B cell (primary cell): Measurements from ENCODE around the gene FAM81A. TPM values are rescaled to one million over a fixed set of nuclear protein-coding genes. Genes with fewer than 3 reads are reported as not detected.

Experiments
- ATAC-seq: fragments of 200-7000 bp; cut with Tn5 transposase; one replicate; pipeline ENCODE4 v1.10.0; 2021; ENCODE audit warnings: low read depth, mild to moderate bottlenecking, moderate number of reproducible peaks, moderate library complexity
- CTCF ChIA-PET: fragments of 350-600 bp; sonication (Branson Sonifier 250); formaldehyde crosslinking; loops from one replicate; lab custom pipeline; 2021; ENCODE audit warnings: antibody characterized with exemption, inconsistent platforms; lab: Charles Lee
- POLR2A ChIA-PET: fragments of 350-600 bp; sonication (Branson Sonifier 250); formaldehyde crosslinking; loops from one replicate; lab custom pipeline; 2021; ENCODE audit warnings: antibody characterized with exemption; lab: Charles Lee
- DNase-seq: peaks from one replicate; pipeline ENCODE4 v3.0.0; 2013
- H2AFZ ChIP-seq: 2 replicates; pipeline ENCODE4 v1.6.1; 2012; ENCODE audit warnings: mild to moderate bottlenecking, low read depth, low read length; ENCODE audit not compliant: insufficient read depth, poor library complexity, severe bottlenecking
- H3K27ac ChIP-seq, 2 donors: 1 replicate in 1 of 2; 2 replicates in 1 of 2; pipeline ENCODE4 v1.5.1; 2012 to 2013; ENCODE audit warnings: low read length in 2 of 2, mild to moderate bottlenecking in 2 of 2, moderate library complexity in 1 of 2
- H3K27me3 ChIP-seq, 4 experiments: fragments of 200-600 bp in 1 of 4; sonication (generic) in 1 of 4; replicated peaks in 1 of 4; 1 replicate in 2 of 4; 2 replicates in 2 of 4; pipeline versions ENCODE4 v1.6.1 to v1.7.0; 2013 to 2016; ENCODE audit warnings: low read length in 3 of 4, mild to moderate bottlenecking in 2 of 4, mixed read lengths in 1 of 4, moderate library complexity in 1 of 4; ENCODE audit not compliant: insufficient read depth in 4 of 4, control insufficient read depth in 3 of 4; ENCODE audit errors: control extremely low read depth in 1 of 4
- H3K36me3 ChIP-seq, 2 experiments: replicated peaks in 1 of 2; 1 replicate in 1 of 2; 2 replicates in 1 of 2; pipeline versions ENCODE4 v1.6.1 to v1.7.1; 2013; ENCODE audit warnings: low read length in 1 of 2; ENCODE audit not compliant: insufficient read depth in 2 of 2, control insufficient read depth in 1 of 2; ENCODE audit errors: control extremely low read depth in 1 of 2, extremely low read depth in 1 of 2
- H3K4me1 ChIP-seq, 2 donors: fragments of 200-600 bp in 1 of 2; sonication (generic) in 1 of 2; 1 replicate in 1 of 2; 2 replicates in 1 of 2; pipeline versions ENCODE4 v1.5.1 to v1.6.1; 2013 to 2017; ENCODE audit warnings: low read length in 2 of 2; ENCODE audit not compliant: control insufficient read depth in 2 of 2, insufficient read depth in 2 of 2
- H3K4me2 ChIP-seq: replicated peaks from 2 replicates; pipeline ENCODE3; 2012; ENCODE audit warnings: mild to moderate bottlenecking, low read depth, low read length; ENCODE audit not compliant: poor library complexity, severe bottlenecking
- H3K4me3 ChIP-seq, 5 experiments: fragments of 200-600 bp in 1 of 5; sonication (generic) in 1 of 5; 1 replicate in 3 of 5; 2 replicates in 2 of 5; pipeline versions ENCODE4 v1.5.1 to v1.7.0; 2011 to 2016; ENCODE audit warnings: low read length in 4 of 5, mild to moderate bottlenecking in 4 of 5, low read depth in 2 of 5, control low read depth in 1 of 5, moderate library complexity in 1 of 5; ENCODE audit not compliant: insufficient read depth in 1 of 5; ENCODE audit errors: control extremely low read depth in 1 of 5, extremely low read depth in 1 of 5
- H3K79me2 ChIP-seq: fragments of 200-600 bp; sonication (generic); one replicate; pipeline ENCODE4 v1.6.0; 2016; ENCODE audit warnings: low read length; ENCODE audit not compliant: control insufficient read depth, insufficient read depth
- H3K9ac ChIP-seq: fragments of 200-600 bp; sonication (generic); 2 replicates; pipeline ENCODE4 v1.6.1; 2017; ENCODE audit warnings: mild to moderate bottlenecking, low read length, moderate library complexity
- H3K9me3 ChIP-seq, 3 donors: one replicate each; pipeline versions ENCODE4 v1.6.1 to v1.7.1; 2013; ENCODE audit warnings: low read length in 2 of 3; ENCODE audit not compliant: control insufficient read depth in 2 of 3, insufficient read depth in 1 of 3; ENCODE audit errors: control extremely low read depth in 1 of 3
- H4K20me1 ChIP-seq: 2 replicates; pipeline ENCODE4 v1.6.0; 2012; ENCODE audit warnings: mild to moderate bottlenecking, low read length; ENCODE audit not compliant: insufficient read depth, control insufficient read depth, poor library complexity, severe bottlenecking
- H3K27ac Mint-ChIP-seq: one replicate; pipeline ENCODE4 v1.8.0; 2021; ENCODE audit warnings: mixed read lengths
- H3K27me3 Mint-ChIP-seq: one replicate; pipeline ENCODE4 v1.8.0; 2021; ENCODE audit warnings: mixed read lengths
- H3K4me1 Mint-ChIP-seq: one replicate; pipeline ENCODE4 v1.8.0; 2021; ENCODE audit warnings: mixed read lengths
- H3K4me3 Mint-ChIP-seq: one replicate; pipeline ENCODE4 v1.8.0; 2021; ENCODE audit warnings: mixed read lengths
- H3K9me3 Mint-ChIP-seq: one replicate; pipeline ENCODE4 v1.8.0; 2022; ENCODE audit warnings: mixed read lengths; ENCODE audit not compliant: insufficient read depth
- EZH2 ChIP-seq: IDR thresholded peaks from 2 replicates; pipeline ENCODE4 v1.6.1; 2012; ENCODE audit warnings: borderline replicate concordance, low read depth, mild to moderate bottlenecking, moderate library complexity, low read length; ENCODE audit not compliant: insufficient read depth, poor library complexity, severe bottlenecking
- WGBS: methylation state at CpG from one replicate; pipeline ENCODE4 v1.1.5; 2013; ENCODE audit warnings: missing lambda C conversion rate; ENCODE audit not compliant: insufficient coverage; 5-methylcytosine and 5-hydroxymethylcytosine counted together
- intact Hi-C: fragments of 100-400 bp; cut with micrococcal nuclease; formaldehyde crosslinking; loops from one replicate; pipeline ENCODE4 v1.10.0; 2022
- polyA plus RNA-seq: library from polyadenylated mRNA; depleted of rRNA; stranded (reverse); fragments of >200 nt; gene quantifications from 2 replicates; pipeline ENCODE4 v1.2.3, GENCODE V29; 2012
- total RNA-seq, 2 donors: library from RNA; stranded (reverse); fragments of 120-200 nt in 1 of 2; gene quantifications; 1 replicate in 1 of 2; 2 replicates in 1 of 2; pipeline versions ENCODE4 v1.2.3 to v1.2.4, GENCODE V29; 2013 to 2022
- TF ChIP-seq, protein P1 (sequence below): fragments of 200-600 bp; IDR thresholded peaks from one replicate; pipeline ENCODE4 v1.8.0; 2022; ENCODE audit warnings: antibody characterized with exemption, mild to moderate bottlenecking

Gene FAM81A
- total and polyA plus RNA-seq, 2 donors (not counting 1 experiment from before 2014, with no cell fraction given): 2.0 to 3.9 TPM

DNA sequence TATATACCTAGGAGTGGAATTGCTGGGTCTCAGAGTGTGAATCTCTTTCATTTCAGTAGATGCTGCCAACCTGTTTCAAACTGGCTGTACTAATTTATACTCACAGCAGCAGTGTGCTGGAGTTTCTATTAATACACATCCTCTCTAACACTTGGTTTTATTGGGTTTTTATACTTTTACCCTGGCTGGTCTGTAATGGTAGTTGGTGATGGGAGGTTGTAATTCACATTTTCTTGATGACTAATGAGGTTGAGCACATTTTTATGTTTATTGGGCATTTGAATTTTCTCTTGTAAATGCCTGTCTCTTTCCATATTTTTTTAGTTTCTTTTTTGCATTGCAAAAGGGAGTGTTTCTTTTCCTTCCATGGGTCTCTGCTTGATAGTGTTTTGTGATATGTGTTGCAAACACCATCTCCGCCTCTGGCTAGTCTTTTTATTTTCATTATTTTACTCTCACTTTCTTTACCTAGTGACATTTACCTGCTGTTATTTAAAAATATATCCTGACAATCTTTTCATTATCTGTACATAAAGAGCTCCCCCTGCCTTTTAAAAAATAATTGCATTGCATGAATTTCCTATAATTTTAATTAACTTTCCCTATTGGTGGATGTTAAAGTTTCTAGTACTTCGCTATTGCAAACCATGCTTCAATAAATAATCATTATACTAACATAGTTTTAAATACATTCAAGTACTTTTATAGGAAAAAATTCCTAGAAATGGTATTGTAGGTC, 124.6 kb downstream of the FAM81A start:
- ATAC-seq (no peak), DNase-seq (no peak)
- H3K4me3 ChIP-seq: no peak overlapping the region
- CTCF ChIA-PET: interaction anchor here (0.6 to 2.9 kb wide), 5 partner anchors 27 to 44 kb away, joined by 3 to 13 read pairs (median 3); no protein-coding TSS in a partner anchor
- H3K9me3 Mint-ChIP-seq: no peaks in the 10 kb centered on the region
- H3K4me2 ChIP-seq: no peak overlapping the region
- POLR2A ChIA-PET: no interaction called here
- H3K27ac ChIP-seq: no peak overlapping the region
- no peaks in the 10 kb centered on the region for H3K79me2 ChIP-seq
- no CpG with 5 or more reads among the region's 2 CpGs for WGBS
- no peaks in the 10 kb centered on the region for H3K36me3 ChIP-seq
- no peaks in the 10 kb centered on the region for H3K4me1 ChIP-seq
- H3K27me3 Mint-ChIP-seq: no peaks in the 10 kb centered on the region
- H3K4me1 Mint-ChIP-seq: no peaks in the 10 kb centered on the region
- no peaks in the 10 kb centered on the region for H3K9me3 ChIP-seq
- intact Hi-C loops: no loop called here
- no peak overlapping the region for H3K9ac ChIP-seq
- no peak overlapping the region for H2AFZ ChIP-seq
- no peaks in the 10 kb centered on the region for H4K20me1 ChIP-seq
- H3K27ac Mint-ChIP-seq: no peak overlapping the region
- no peaks in the 10 kb centered on the region for H3K27me3 ChIP-seq
- no peak overlapping the region for H3K4me3 Mint-ChIP-seq
- TF ChIP-seq, protein P1, sequence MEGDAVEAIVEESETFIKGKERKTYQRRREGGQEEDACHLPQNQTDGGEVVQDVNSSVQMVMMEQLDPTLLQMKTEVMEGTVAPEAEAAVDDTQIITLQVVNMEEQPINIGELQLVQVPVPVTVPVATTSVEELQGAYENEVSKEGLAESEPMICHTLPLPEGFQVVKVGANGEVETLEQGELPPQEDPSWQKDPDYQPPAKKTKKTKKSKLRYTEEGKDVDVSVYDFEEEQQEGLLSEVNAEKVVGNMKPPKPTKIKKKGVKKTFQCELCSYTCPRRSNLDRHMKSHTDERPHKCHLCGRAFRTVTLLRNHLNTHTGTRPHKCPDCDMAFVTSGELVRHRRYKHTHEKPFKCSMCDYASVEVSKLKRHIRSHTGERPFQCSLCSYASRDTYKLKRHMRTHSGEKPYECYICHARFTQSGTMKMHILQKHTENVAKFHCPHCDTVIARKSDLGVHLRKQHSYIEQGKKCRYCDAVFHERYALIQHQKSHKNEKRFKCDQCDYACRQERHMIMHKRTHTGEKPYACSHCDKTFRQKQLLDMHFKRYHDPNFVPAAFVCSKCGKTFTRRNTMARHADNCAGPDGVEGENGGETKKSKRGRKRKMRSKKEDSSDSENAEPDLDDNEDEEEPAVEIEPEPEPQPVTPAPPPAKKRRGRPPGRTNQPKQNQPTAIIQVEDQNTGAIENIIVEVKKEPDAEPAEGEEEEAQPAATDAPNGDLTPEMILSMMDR: peak; percentile 35
- TF ChIP-seq EZH2: no peak

DNA sequence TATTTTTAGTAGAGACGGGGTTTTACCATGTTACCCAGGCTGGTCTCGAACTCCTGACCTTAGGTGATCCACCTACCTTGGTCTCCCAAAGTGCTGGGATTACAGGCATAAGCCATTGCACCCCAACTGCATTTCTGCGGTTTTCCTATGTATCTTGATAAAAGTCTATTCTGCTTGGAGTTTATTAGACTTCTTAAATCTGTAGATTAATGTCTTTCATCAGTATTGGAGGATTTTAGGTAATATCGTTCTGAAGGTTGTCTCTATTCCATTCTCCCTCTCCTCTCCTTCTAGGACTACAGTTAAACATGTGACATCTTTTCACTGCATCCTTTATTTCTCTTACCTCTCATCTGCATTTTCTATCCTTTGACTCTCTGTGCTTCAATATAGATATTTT, 127.3 kb downstream of the FAM81A start:
- WGBS: 100% methylated on average over 2 of the region's 4 CpGs
- Histone ChIP-seq H3K27ac (no peak overlapping the region), H4K20me1 (no peaks in the 10 kb centered on the region), H3K79me2 (no peaks in the 10 kb centered on the region), H2AFZ (no peak overlapping the region), H3K27me3 (no peaks in the 10 kb centered on the region), H3K9ac (no peak overlapping the region), H3K9me3 (no peaks in the 10 kb centered on the region), H3K4me1 (no peaks in the 10 kb centered on the region), H3K36me3 (no peaks in the 10 kb centered on the region), H3K4me3 (no peak overlapping the region), H3K4me2 (no peak overlapping the region)
- intact Hi-C loops: no loop called here
- ATAC-seq (no peak), DNase-seq (no peak)
- CTCF ChIA-PET: interaction anchor here (2.9 kb wide), 1 partner anchor 32 kb away, joined by 13 read pairs; no protein-coding TSS in a partner anchor
- Mint-ChIP-seq H3K27ac (no peak overlapping the region), H3K4me1 (peaks cover 3% of the 10 kb centered on the region), H3K4me3 (no peak overlapping the region), H3K27me3 (no peaks in the 10 kb centered on the region), H3K9me3 (no peaks in the 10 kb centered on the region)
- POLR2A ChIA-PET: no interaction called here
- TF ChIP-seq, protein P1: no peak
- TF ChIP-seq EZH2: no peak
